GM18505 (cell line): Measurements from ENCODE around the gene OR51T1.
"Not testable (repeated sequence)": the region's sequence is repeated elsewhere in the genome, so short reads cannot be mapped to it uniquely, and the experiment has no call there.

Experiments used
- ATAC-seq: cut with Tn5 transposase; IDR thresholded peaks from one replicate; pipeline ENCODE4 v1.9.1; 2021; ENCODE audit not compliant: unreplicated experiment
- POLR2A ChIP-seq: IDR thresholded peaks from 4 replicates; pipeline ENCODE4 v1.6.1; 2011; ENCODE audit warnings: borderline replicate concordance; ENCODE audit not compliant: insufficient read depth, insufficient read length; ENCODE audit errors: extremely low read depth

The OR51T1 gene

GRCh38 chr11:4881860-4882500 lies at the start of gene OR51T1:
Gene OR51T1 (plus strand): TSS chr11:4881900. CDS start chr11:4881900, 0 bp downstream.
- TF ChIP-seq POLR2A = no peak
- no peak for ATAC-seq

GRCh38 chr11:4839851-4840549 lies 41.7 kb upstream of the OR51T1 start:
- ATAC-seq = no peak
- no peak for TF ChIP-seq POLR2A

GRCh38 chr11:4848908-4849532 lies 32.7 kb upstream of the OR51T1 start, which contains the start of gene OR51S1:
Gene OR51S1 (minus strand): TSS chr11:4849208. CDS start chr11:4849208, 0 bp downstream.
- TF ChIP-seq POLR2A = no peak
- ATAC-seq = no peak

GRCh38 chr11:4851033-4851432 lies 30.7 kb upstream of the OR51T1 start:
- TF ChIP-seq POLR2A = no peak
- ATAC-seq = no peak

- ATAC-seq = not testable (repeated sequence)
These were observed 27.4 kb upstream of the OR51T1 start for GRCh38 chr11:4854286-4854685.

- no peak for ATAC-seq
- TF ChIP-seq POLR2A = no peak
These were observed 19.1 kb upstream of the OR51T1 start for GRCh38 chr11:4862447-4863236.

GRCh38 chr11:4863876-4864275 lies 17.8 kb upstream of the OR51T1 start:
- TF ChIP-seq POLR2A = no peak
- ATAC-seq = no peak

- TF ChIP-seq POLR2A = no peak
- ATAC-seq = no peak
These were observed 15.8 kb upstream of the OR51T1 start for GRCh38 chr11:4865855-4866254.

GRCh38 chr11:4881188-4881587 lies 512 bp upstream of the OR51T1 start:
- ATAC-seq = no peak
- no peak for TF ChIP-seq POLR2A

GRCh38 chr11:4882543-4882942 lies 843 bp downstream of the OR51T1 start:
- TF ChIP-seq POLR2A = no peak
- no peak for ATAC-seq

GRCh38 chr11:4884361-4884760 lies 2.7 kb downstream of the OR51T1 start:
- no peak for TF ChIP-seq POLR2A
- no peak for ATAC-seq

GRCh38 chr11:4886186-4886585 lies 4.5 kb downstream of the OR51T1 start:
- no peak for ATAC-seq
- no peak for TF ChIP-seq POLR2A

- ATAC-seq = no peak
- no peak for TF ChIP-seq POLR2A
These were observed 5.9 kb downstream of the OR51T1 start for GRCh38 chr11:4887591-4887990.

GRCh38 chr11:4890279-4890678 lies 8.6 kb downstream of the OR51T1 start:
- TF ChIP-seq POLR2A = no peak
- ATAC-seq = no peak

GRCh38 chr11:4891996-4892640 lies 10.4 kb downstream of the OR51T1 start:
- no peak for TF ChIP-seq POLR2A
- no peak for ATAC-seq
